NT2/D1 (cell line): ENCODE results near the gene OSCAR.

ENCODE experiments used
- DNase-seq: peaks from one replicate; pipeline ENCODE4 v3.0.0-alpha.2; 2011; ENCODE audit warnings: low read depth, low spot score
- H3K27me3 ChIP-seq: 2 replicates; pipeline ENCODE4 v1.6.0; 2011; ENCODE audit warnings: mild to moderate bottlenecking; ENCODE audit not compliant: insufficient read length, insufficient read depth
- H3K36me3 ChIP-seq: 2 replicates; pipeline ENCODE4 v1.6.1; 2011; ENCODE audit warnings: mild to moderate bottlenecking, low read length, mixed read lengths; ENCODE audit not compliant: insufficient read depth, insufficient read length
- H3K4me1 ChIP-seq: 2 replicates; pipeline ENCODE4 v1.5.1; 2011; ENCODE audit not compliant: insufficient read depth, insufficient read length
- H3K4me3 ChIP-seq: 2 replicates; pipeline ENCODE4 v1.5.1; 2011; ENCODE audit warnings: low read depth; ENCODE audit not compliant: insufficient read length
- H3K9ac ChIP-seq: 2 replicates; pipeline ENCODE4 v1.6.0; 2011; ENCODE audit warnings: low read depth; ENCODE audit not compliant: insufficient read length
- H3K9me3 ChIP-seq: 2 replicates; pipeline ENCODE4 v1.5.1; 2011; ENCODE audit warnings: mild to moderate bottlenecking, low read length; ENCODE audit not compliant: insufficient read depth
- SUZ12 ChIP-seq: IDR thresholded peaks from 2 replicates; pipeline ENCODE4 v1.6.1; 2011; ENCODE audit not compliant: insufficient read length, insufficient read depth; ENCODE audit errors: extremely low read depth
- YY1 ChIP-seq: IDR thresholded peaks from 2 replicates; pipeline ENCODE4 v1.6.1; 2011; ENCODE audit not compliant: insufficient read length, insufficient read depth
- ZNF274 ChIP-seq: IDR thresholded peaks from 2 replicates; pipeline ENCODE4 v1.6.1; 2011; ENCODE audit warnings: mild to moderate bottlenecking, low read depth, low read length

OSCAR gene, protein sequence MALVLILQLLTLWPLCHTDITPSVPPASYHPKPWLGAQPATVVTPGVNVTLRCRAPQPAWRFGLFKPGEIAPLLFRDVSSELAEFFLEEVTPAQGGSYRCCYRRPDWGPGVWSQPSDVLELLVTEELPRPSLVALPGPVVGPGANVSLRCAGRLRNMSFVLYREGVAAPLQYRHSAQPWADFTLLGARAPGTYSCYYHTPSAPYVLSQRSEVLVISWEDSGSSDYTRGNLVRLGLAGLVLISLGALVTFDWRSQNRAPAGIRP

GRCh38 chr19:54100561-54100960 lies at the start of gene OSCAR:
Gene OSCAR, minus strand, starts transcription at chr19:54100803. Its CDS starts 11 bp downstream, at chr19:54100792.
- DNase-seq = no peak
- Histone ChIP-seq H3K4me3 (no peak within 1 kb of the TSS), H3K9me3 (no peaks in the 10 kb centered on the region), H3K27me3 (peaks cover 3% of the 10 kb centered on the region), H3K9ac (no peak within 1 kb of the TSS), H3K4me1 (peaks cover 4% of the 10 kb centered on the region), H3K36me3 (peaks cover 10% of the 10 kb centered on the region)
- no peak for TF ChIP-seq YY1
- TF ChIP-seq SUZ12 = no peak
- no peak for TF ChIP-seq ZNF274

DNA sequence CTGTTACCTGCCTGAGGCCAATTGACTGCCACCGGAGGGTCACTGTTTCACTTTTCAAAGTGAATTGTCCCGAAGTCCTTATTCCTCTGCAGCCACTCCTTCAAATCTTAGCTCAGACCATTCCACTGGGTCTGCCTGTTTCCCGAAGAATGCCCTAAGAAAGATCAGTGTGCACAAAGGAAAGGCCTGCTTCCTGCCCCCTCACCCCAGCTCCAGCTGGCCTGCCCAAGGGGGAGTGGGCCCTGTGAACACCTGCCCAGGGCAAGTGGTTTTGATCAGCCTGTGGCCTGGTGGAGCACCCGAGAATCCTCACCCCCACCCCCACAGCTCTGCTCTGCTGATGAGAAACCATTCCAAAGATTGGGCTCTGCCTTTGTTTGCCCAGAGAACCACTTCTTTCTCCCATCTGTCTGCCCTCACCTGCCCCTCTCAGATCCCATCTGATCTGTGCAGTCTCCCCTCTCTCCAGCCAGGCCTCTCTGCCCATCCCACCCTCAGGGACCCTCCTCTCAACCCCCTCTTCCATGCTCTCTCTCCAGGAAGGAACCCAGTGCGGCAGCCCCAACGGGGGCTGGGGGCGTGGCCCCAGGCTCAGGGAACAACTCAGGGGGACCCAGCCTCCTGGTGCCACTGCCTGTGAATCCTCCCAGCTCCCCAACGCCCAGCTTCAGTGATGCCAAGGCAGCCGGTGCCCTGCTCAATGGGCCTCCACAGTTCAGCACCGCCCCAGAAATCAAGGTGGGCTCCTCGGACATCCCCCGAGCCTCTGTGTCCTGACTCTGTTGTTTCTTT lies 48.6 kb upstream of the OSCAR start:
- no peak overlapping the region for H3K4me3 ChIP-seq
- H3K27me3 ChIP-seq = no peaks in the 10 kb centered on the region
- no peaks in the 10 kb centered on the region for H3K9me3 ChIP-seq
- H3K4me1 ChIP-seq = no peaks in the 10 kb centered on the region
- H3K9ac ChIP-seq = no peak overlapping the region
- H3K36me3 ChIP-seq = peaks cover 90% of the 10 kb centered on the region
- TF ChIP-seq SUZ12 (no peak), ZNF274 (no peak), YY1 (no peak)
- no peak for DNase-seq

DNA sequence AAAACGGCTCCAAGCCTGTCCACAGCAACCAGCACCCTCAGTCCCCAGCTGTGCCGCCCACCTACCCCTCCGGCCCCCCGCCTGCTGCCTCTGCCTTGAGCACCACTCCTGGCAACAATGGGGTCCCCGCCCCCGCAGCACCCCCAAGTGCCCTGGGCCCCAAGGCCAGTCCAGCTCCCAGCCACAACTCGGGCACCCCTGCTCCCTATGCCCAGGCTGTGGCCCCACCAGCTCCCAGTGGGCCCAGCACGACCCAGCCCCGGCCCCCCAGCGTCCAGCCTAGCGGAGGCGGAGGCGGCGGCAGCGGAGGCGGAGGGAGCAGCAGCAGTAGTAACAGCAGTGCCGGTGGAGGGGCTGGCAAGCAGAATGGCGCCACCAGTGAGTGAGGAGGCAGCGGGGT lies 47.6 kb upstream of the OSCAR start:
- Histone ChIP-seq H3K36me3 (peaks cover 90% of the 10 kb centered on the region), H3K27me3 (no peaks in the 10 kb centered on the region), H3K9me3 (no peaks in the 10 kb centered on the region), H3K9ac (no peak overlapping the region), H3K4me1 (no peaks in the 10 kb centered on the region), H3K4me3 (no peak overlapping the region)
- TF ChIP-seq SUZ12 (no peak), YY1 (no peak), ZNF274 (no peak)
- DNase-seq = no peak

DNA sequence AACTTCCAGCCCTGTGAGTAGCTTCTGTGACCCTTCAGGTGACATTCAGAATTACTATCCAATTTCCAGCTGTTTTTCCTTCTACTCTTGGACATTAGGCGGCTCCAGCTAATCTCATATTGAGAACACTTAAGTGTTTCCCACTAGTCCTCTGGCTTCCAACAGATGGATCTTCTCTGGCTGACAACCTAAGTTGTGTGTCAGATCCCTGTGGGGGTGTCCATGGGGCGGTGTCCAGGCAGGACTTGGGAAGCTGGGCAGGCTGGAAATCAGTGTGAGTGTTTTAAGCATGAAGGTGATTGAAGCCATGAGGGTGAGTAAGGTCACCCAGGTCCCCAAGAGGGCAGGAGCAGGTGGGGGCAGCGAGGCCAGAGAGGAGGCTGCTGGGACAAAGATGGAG lies 47.1 kb upstream of the OSCAR start:
- Histone ChIP-seq H3K36me3 (peaks cover 90% of the 10 kb centered on the region), H3K4me3 (no peak overlapping the region), H3K4me1 (no peaks in the 10 kb centered on the region), H3K27me3 (no peaks in the 10 kb centered on the region), H3K9me3 (no peaks in the 10 kb centered on the region), H3K9ac (no peak overlapping the region)
- TF ChIP-seq YY1 (no peak), ZNF274 (no peak), SUZ12 (no peak)
- DNase-seq = no peak

DNA sequence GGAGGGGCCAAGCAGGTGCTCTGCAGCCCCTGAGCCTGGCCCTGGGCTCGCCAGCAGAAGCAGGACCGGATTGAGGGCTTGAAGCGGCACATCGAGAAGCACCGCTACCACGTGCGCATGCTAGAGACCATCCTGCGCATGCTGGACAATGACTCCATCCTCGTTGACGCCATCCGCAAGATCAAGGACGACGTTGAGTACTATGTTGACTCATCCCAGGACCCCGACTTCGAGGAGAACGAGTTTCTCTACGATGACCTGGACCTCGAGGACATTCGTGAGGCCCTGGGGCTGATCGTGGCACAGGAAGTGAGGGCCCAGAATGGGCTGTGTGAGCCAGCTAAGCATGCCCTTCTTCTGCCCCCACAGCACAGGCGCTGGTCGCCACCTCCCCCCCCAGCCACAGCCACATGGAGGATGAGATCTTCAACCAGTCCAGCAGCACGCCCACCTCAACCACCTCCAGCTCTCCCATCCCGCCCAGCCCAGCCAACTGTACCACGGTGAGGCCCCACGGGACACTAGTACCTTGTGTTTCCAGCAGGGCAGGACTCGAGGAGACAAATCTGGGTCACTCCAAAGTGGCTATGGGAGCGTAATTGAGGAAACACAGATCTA lies 45.0 kb upstream of the OSCAR start:
- H3K9me3 ChIP-seq = no peaks in the 10 kb centered on the region
- H3K4me1 ChIP-seq = peaks cover 3% of the 10 kb centered on the region
- H3K4me3 ChIP-seq = no peak overlapping the region
- no peak for TF ChIP-seq ZNF274
- TF ChIP-seq YY1 = no peak
- no peak for TF ChIP-seq SUZ12
- H3K36me3 ChIP-seq = peaks cover 93% of the 10 kb centered on the region
- no peak overlapping the region for H3K9ac ChIP-seq
- no peaks in the 10 kb centered on the region for H3K27me3 ChIP-seq
- no peak for DNase-seq

GRCh38 chr19:54142166-54142780 lies 41.7 kb upstream of the OSCAR start:
- Histone ChIP-seq H3K4me3 (no peak overlapping the region), H3K9ac (no peak overlapping the region), H3K9me3 (no peaks in the 10 kb centered on the region), H3K27me3 (no peaks in the 10 kb centered on the region), H3K36me3 (peaks cover 88% of the 10 kb centered on the region), H3K4me1 (peaks cover 14% of the 10 kb centered on the region)
- DNase-seq = no peak
- TF ChIP-seq SUZ12 = no peak
- no peak for TF ChIP-seq ZNF274
- TF ChIP-seq YY1 = no peak

- Histone ChIP-seq H3K4me3 (no peak overlapping the region), H3K9ac (no peak overlapping the region), H3K27me3 (no peaks in the 10 kb centered on the region), H3K36me3 (peaks cover 79% of the 10 kb centered on the region), H3K9me3 (no peaks in the 10 kb centered on the region), H3K4me1 (peaks cover 14% of the 10 kb centered on the region)
- TF ChIP-seq ZNF274 (no peak), YY1 (no peak), SUZ12 (no peak)
- DNase-seq = no peak
These were observed 40.8 kb upstream of the OSCAR start for GRCh38 chr19:54141356-54141755.
